ENCODE results near the gene MAP1S. TPM values are rescaled to one million over a fixed set of nuclear protein-coding genes. Genes with fewer than 3 reads are reported as not detected.

Gene MAP1S
- total RNA-seq, 2 experiments from 2014 or later, result 18.1 to 21.4 TPM

- H3K27ac ChIP-seq (ENCODE audit: low read depth in 1 of 2, low read length in 2 of 2), result peak within 1 kb of the TSS; percentile 86 to 88
- intact Hi-C loops (cut with DNase I, micrococcal nuclease), result loop anchor here in 1 of 2 experiments (2.0 kb wide), 1 partner anchor 33 kb away; no protein-coding TSS in a partner anchor
- ChIA-PET POLR2A (interaction anchor here (0.7 to 3.3 kb wide), 10 partner anchors 9 to 249 kb away, joined by 3 to 19 read pairs (median 6); partner anchors contain the start of genes JAK3, MAP1S and RPL18A), CTCF (interaction anchor here (1.0 to 2.1 kb wide), 4 partner anchors 26 to 181 kb away, joined by 3 to 6 read pairs (median 5); partner anchors contain the start of genes CCDC124 and RPL18A)
- no peaks in the 10 kb centered on the region for H3K27me3 ChIP-seq (ENCODE audit: control insufficient read depth in 1 of 2, insufficient read depth in 2 of 2, low read length in 2 of 2)
- Mint-ChIP-seq H3K4me1 (ENCODE audit: low read depth) (peaks cover 70% of the 10 kb centered on the region), H3K27ac (peak within 1 kb of the TSS; percentile 91), H3K4me3 (peak within 1 kb of the TSS; percentile 96), H3K9me3 (no peaks in the 10 kb centered on the region), H3K36me3 (ENCODE audit: low read depth) (peaks cover 36% of the 10 kb centered on the region), H3K27me3 (no peaks in the 10 kb centered on the region)
- no peak for TF ChIP-seq CTCF (IDR thresholded peaks at IDR 0.05)
- DNase-seq (peak; percentile 72 to 94 (median 85)), ATAC-seq (ENCODE audit: poor library complexity) (peak; percentile 77)
- peak within 1 kb of the TSS; percentile 82 for H3K4me3 ChIP-seq (ENCODE audit: low read length)
- H3K36me3 ChIP-seq (ENCODE audit: insufficient read depth, low read length), result peaks cover 30% of the 10 kb centered on the region
- peaks cover 94% of the 10 kb centered on the region for H3K4me1 ChIP-seq (ENCODE audit: insufficient read depth, low read length)
- H3K9me3 ChIP-seq (ENCODE audit: control insufficient read depth in 1 of 2, insufficient read depth in 1 of 2, low read length in 2 of 2), result no peaks in the 10 kb centered on the region
Measured at GRCh38 chr19:17751103-17751911, 32.0 kb downstream of the MAP1S start, which contains the start of gene FCHO1. FCHO1 (plus strand) TSS chr19:17751477; CDS start chr19:17755165, 3,688 bp downstream.

GRCh38 chr19:17751912-17752273 is 32.6 kb downstream of the MAP1S start:
- CTCF ChIA-PET, result interaction anchor here (1.0 to 1.9 kb wide), 3 partner anchors 101 to 181 kb away, joined by 3 to 6 read pairs (median 6); partner anchors contain the start of genes CCDC124 and RPL18A
- POLR2A ChIA-PET, result interaction anchor here (1.1 to 3.3 kb wide), 9 partner anchors 10 to 248 kb away, joined by 3 to 19 read pairs (median 7); partner anchors contain the start of genes JAK3, MAP1S and RPL18A
- Histone ChIP-seq H3K4me3 (ENCODE audit: low read length) (peak overlapping the region; percentile 82), H3K27ac (ENCODE audit: low read depth in 1 of 2, low read length in 2 of 2) (peak overlapping the region; percentile 86 to 88), H3K4me1 (ENCODE audit: insufficient read depth, low read length) (peaks cover 89% of the 10 kb centered on the region), H3K9me3 (ENCODE audit: control insufficient read depth in 1 of 2, insufficient read depth in 1 of 2, low read length in 2 of 2) (no peaks in the 10 kb centered on the region), H3K27me3 (ENCODE audit: control insufficient read depth in 1 of 2, insufficient read depth in 2 of 2, low read length in 2 of 2) (no peaks in the 10 kb centered on the region), H3K36me3 (ENCODE audit: insufficient read depth, low read length) (peaks cover 36% of the 10 kb centered on the region)
- no peak for TF ChIP-seq CTCF (IDR thresholded peaks at IDR 0.05)
- Mint-ChIP-seq H3K36me3 (ENCODE audit: low read depth) (peaks cover 41% of the 10 kb centered on the region), H3K27me3 (no peaks in the 10 kb centered on the region), H3K27ac (peak overlapping the region; percentile 91), H3K4me3 (peak overlapping the region; percentile 96), H3K4me1 (ENCODE audit: low read depth) (peaks cover 66% of the 10 kb centered on the region), H3K9me3 (no peaks in the 10 kb centered on the region)
- DNase-seq (peak in 2 of 14 experiments; percentile 19 to 34), ATAC-seq (ENCODE audit: poor library complexity) (no peak)
- intact Hi-C loops (cut with DNase I, micrococcal nuclease), result loop anchor here in 1 of 2 experiments (2.0 kb wide), 1 partner anchor 33 kb away; no protein-coding TSS in a partner anchor

- Histone ChIP-seq H3K27ac (ENCODE audit: low read depth in 1 of 2, low read length in 2 of 2) (no peak overlapping the region), H3K4me3 (ENCODE audit: low read length) (no peak overlapping the region), H3K4me1 (ENCODE audit: insufficient read depth, low read length) (peaks cover 82% of the 10 kb centered on the region), H3K9me3 (ENCODE audit: control insufficient read depth in 1 of 2, insufficient read depth in 1 of 2, low read length in 2 of 2) (no peaks in the 10 kb centered on the region), H3K27me3 (ENCODE audit: control insufficient read depth in 1 of 2, insufficient read depth in 2 of 2, low read length in 2 of 2) (no peaks in the 10 kb centered on the region), H3K36me3 (ENCODE audit: insufficient read depth, low read length) (peaks cover 41% of the 10 kb centered on the region)
- Mint-ChIP-seq H3K27me3 (no peaks in the 10 kb centered on the region), H3K36me3 (ENCODE audit: low read depth) (peaks cover 48% of the 10 kb centered on the region), H3K4me3 (no peak overlapping the region), H3K4me1 (ENCODE audit: low read depth) (peaks cover 59% of the 10 kb centered on the region), H3K9me3 (no peaks in the 10 kb centered on the region), H3K27ac (no peak overlapping the region)
- ChIA-PET POLR2A (interaction anchor here (0.8 to 3.3 kb wide), 6 partner anchors 10 to 229 kb away, joined by 3 to 19 read pairs (median 6); partner anchors contain the start of genes JAK3, MAP1S and RPL18A), CTCF (interaction anchor here (0.8 to 1.9 kb wide), 5 partner anchors 10 to 180 kb away, joined by 3 to 6 read pairs (median 3); partner anchors contain the start of genes CCDC124 and RPL18A)
- intact Hi-C loops (cut with DNase I, micrococcal nuclease), result no loop called here
- TF ChIP-seq CTCF (IDR thresholded peaks at IDR 0.05), result no peak
- DNase-seq (peak in 1 of 14 experiments; percentile 4), ATAC-seq (ENCODE audit: poor library complexity) (no peak)
Measured at GRCh38 chr19:17752865-17753639, 33.8 kb downstream of the MAP1S start.
